HepG2 (cell line): ENCODE data around the gene TDRD1. TPM values are rescaled to one million over a fixed set of nuclear protein-coding genes. Genes with fewer than 3 reads are reported as not detected.

Experiments used
- CCDC6 ChIP-seq: sonication (generic); formaldehyde crosslinking; IDR thresholded peaks from 2 replicates; pipeline ENCODE4 v1.8.1; 2022; ENCODE audit warnings: mild to moderate bottlenecking, missing genetic modification reagents, moderate library complexity
- HDAC2 ChIP-seq: sonication (generic); formaldehyde crosslinking; IDR thresholded peaks from 2 replicates; pipeline ENCODE4 v1.4.0; 2020; ENCODE audit warnings: missing genetic modification reagents
- HOXD1 ChIP-seq: sonication (generic); formaldehyde crosslinking; IDR thresholded peaks from 2 replicates; pipeline ENCODE4 v1.5.0; 2020; ENCODE audit warnings: missing genetic modification reagents
- KDM5A ChIP-seq: fragments of 200-600 bp; sonication (generic); IDR thresholded peaks from 2 replicates; pipeline ENCODE4 v1.7.0; 2018; ENCODE audit warnings: antibody characterized with exemption, mild to moderate bottlenecking, low read length, borderline replicate concordance
- KDM6A ChIP-seq: IDR thresholded peaks from 2 replicates; pipeline ENCODE4 v1.6.1; 2016; ENCODE audit warnings: low read depth
- KLF11 ChIP-seq: IDR thresholded peaks from 2 replicates; pipeline ENCODE4 v1.6.1; 2016; ENCODE audit warnings: missing compliant biosample characterization
- MXD4 ChIP-seq: IDR thresholded peaks from 2 replicates; pipeline ENCODE4 v1.6.1; 2016; ENCODE audit warnings: mild to moderate bottlenecking, missing biosample characterization, missing genetic modification reagents
- NFIC ChIP-seq: IDR thresholded peaks from 2 replicates; pipeline ENCODE4 v1.6.1; 2012; ENCODE audit warnings: mild to moderate bottlenecking, low read length, inconsistent platforms
- PHF5A ChIP-seq: IDR thresholded peaks from one replicate; pipeline ENCODE4 v1.6.1; 2018; ENCODE audit warnings: low read depth, missing genetic modification reagents; ENCODE audit not compliant: unreplicated experiment
- RFXANK ChIP-seq: IDR thresholded peaks from 2 replicates; pipeline ENCODE4 v1.6.1; 2016
- ZBED4 ChIP-seq: sonication (generic); formaldehyde crosslinking; IDR thresholded peaks from 2 replicates; pipeline ENCODE4 v1.4.0; 2020; ENCODE audit warnings: missing genetic modification reagents, borderline replicate concordance
- ZBTB1 ChIP-seq: sonication (generic); formaldehyde crosslinking; IDR thresholded peaks from 2 replicates; pipeline ENCODE4 v1.4.0; 2020; ENCODE audit warnings: missing genetic modification reagents, borderline replicate concordance
- ZNF263 ChIP-seq: sonication (generic); formaldehyde crosslinking; IDR thresholded peaks from 2 replicates; pipeline ENCODE4 v1.4.0; 2020; ENCODE audit warnings: missing genetic modification reagents
- ZNF281 ChIP-seq: sonication (generic); formaldehyde crosslinking; IDR thresholded peaks from 2 replicates; pipeline ENCODE4 v1.4.0; 2020; ENCODE audit warnings: missing genetic modification reagents, borderline replicate concordance
- ZNF292 ChIP-seq: sonication (generic); formaldehyde crosslinking; IDR thresholded peaks from 2 replicates; pipeline ENCODE4 v1.8.1; 2022; ENCODE audit warnings: mild to moderate bottlenecking, low read depth, missing genetic modification reagents, borderline replicate concordance
- ZNF382 ChIP-seq: sonication (generic); formaldehyde crosslinking; IDR thresholded peaks from 2 replicates; pipeline ENCODE4 v1.5.0; 2020; ENCODE audit warnings: missing genetic modification reagents, mild to moderate bottlenecking, borderline replicate concordance
- ZNF563 ChIP-seq: sonication (generic); formaldehyde crosslinking; IDR thresholded peaks from 2 replicates; pipeline ENCODE4 v1.8.0; 2022; ENCODE audit warnings: mild to moderate bottlenecking, moderate library complexity, missing genetic modification reagents
- ZNF580 ChIP-seq: IDR thresholded peaks from 2 replicates; pipeline ENCODE4 v1.6.1; 2016; ENCODE audit warnings: low read depth, borderline replicate concordance
- ZNF782 ChIP-seq: sonication (generic); formaldehyde crosslinking; IDR thresholded peaks from 2 replicates; pipeline ENCODE4 v1.4.0; 2020; ENCODE audit warnings: missing genetic modification reagents, mild to moderate bottlenecking, borderline replicate concordance
- ZSCAN5A ChIP-seq: sonication (generic); formaldehyde crosslinking; IDR thresholded peaks from 2 replicates; pipeline ENCODE4 v1.8.0; 2022; ENCODE audit warnings: mild to moderate bottlenecking, missing genetic modification reagents, borderline replicate concordance
- polyA plus RNA-seq, 8 experiments: library from polyadenylated mRNA; depleted of rRNA in 3 of 8; stranded (reverse) in 7 of 8; unstranded in 1 of 8; fragments of >200 nt; fragmentation: Illumina TruSeq in 4 of 8; extraction: Trizol in 4 of 8; gene quantifications; 2 replicates each; pipeline versions ENCODE4 v1.2.1 to v1.2.3, GENCODE V29; 2011 to 2016; ENCODE audit warnings: low read depth in 4 of 8, missing spikeins in 1 of 8, mixed read lengths in 1 of 8; ENCODE audit not compliant: insufficient read depth in 1 of 8
- total RNA-seq, 5 experiments: library from RNA; depleted of rRNA; stranded (reverse); fragments of >200 nt; fragmentation: Illumina TruSeq; extraction: Trizol; gene quantifications; 2 replicates each; pipeline ENCODE4 v1.2.3, GENCODE V29; 2016; ENCODE audit warnings: low read depth in 1 of 5
- TF ChIP-seq, protein P1 (sequence below): sonication (generic); formaldehyde crosslinking; IDR thresholded peaks from 2 replicates; pipeline ENCODE4 v1.4.0; 2020; ENCODE audit warnings: mild to moderate bottlenecking, missing genetic modification reagents

TDRD1 gene
- total and polyA plus RNA-seq, 2 of the 13 experiments (the other 11 are each of a cell fraction or from before 2014, with no cell fraction given): not detected

DNA sequence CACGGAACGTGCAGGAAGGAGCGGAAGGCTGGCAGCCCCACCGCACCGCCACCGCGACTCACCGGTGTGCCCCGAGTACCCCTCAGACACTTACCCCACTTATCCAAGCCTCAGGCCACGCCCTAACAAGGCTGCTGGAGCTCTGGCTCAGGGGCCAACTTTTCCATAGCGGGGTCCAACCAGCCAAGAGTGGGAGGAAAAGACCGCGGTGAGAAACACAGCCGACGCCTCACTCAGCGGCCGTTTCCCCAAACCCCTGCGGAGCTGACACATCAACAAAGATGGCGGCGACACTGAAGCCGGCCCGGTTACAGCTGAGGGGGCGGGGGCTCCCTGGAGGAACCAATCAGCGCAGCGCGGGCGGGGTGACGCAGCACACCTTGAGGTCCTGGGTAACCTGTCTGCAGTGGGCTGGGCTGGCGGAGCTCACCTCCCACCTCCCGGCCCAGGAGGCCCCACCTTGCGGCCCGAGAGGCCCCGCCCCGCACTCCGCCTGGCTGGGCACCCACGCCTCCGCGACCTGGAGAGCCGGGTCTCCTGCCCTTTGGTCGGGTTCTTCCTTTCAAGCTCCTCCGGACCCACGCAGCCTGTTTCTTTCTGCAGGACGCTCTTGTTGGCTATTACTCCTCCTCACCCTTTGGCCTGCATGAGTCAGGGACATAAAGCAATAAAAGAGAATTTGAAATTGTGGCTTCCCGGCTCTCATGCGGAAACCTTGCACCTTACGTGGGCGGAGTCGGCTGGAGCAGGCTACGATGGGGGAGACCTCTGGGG, 5.0 kb upstream of the TDRD1 start, which contains the start of gene CCDC186 (continued):
- TF ChIP-seq ZNF263 (CRISPR knock-in tag) (peak; percentile 50; the same call in 1 of the 2 replicates), ZNF281 (CRISPR knock-in tag) (no peak), KLF11 (peak; percentile 48; the same call in 1 of the 2 replicates), PHF5A (peak; percentile 25), ZNF382 (CRISPR knock-in tag) (no peak), KDM5A (no peak; the same call in 1 of the 2 replicates), ZBTB1 (CRISPR knock-in tag) (no peak), ZNF782 (no peak), RFXANK (CRISPR knock-in tag) (peak; percentile 90; the same call in 1 of the 2 replicates), KDM6A (no peak), HOXD1 (peak; percentile 22; the same call in 1 of the 2 replicates), ZNF292 (CRISPR knock-in tag) (0 out of 2 replicates have a peak, but pooled peaks have one; percentile 32), ZBED4 (CRISPR knock-in tag) (peak; percentile 82; the same call in 1 of the 2 replicates), ZNF563 (CRISPR knock-in tag) (peak; percentile 12; the same call in 1 of the 2 replicates), MXD4 (CRISPR knock-in tag) (0 out of 2 replicates have a peak, but pooled peaks have one; percentile 69), ZSCAN5A (no peak), ZNF580 (CRISPR knock-in tag) (peak; percentile 17), NFIC (no peak), CCDC6 (CRISPR knock-in tag) (no peak; the same call in 1 of the 2 replicates), HDAC2 (peak; percentile 37)
- TF ChIP-seq, protein P1, sequence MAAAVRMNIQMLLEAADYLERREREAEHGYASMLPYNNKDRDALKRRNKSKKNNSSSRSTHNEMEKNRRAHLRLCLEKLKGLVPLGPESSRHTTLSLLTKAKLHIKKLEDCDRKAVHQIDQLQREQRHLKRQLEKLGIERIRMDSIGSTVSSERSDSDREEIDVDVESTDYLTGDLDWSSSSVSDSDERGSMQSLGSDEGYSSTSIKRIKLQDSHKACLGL (CRISPR knock-in tag): peak; percentile 40; the same call in 1 of the 2 replicates
